MM.1S (cell line): ENCODE results near the gene HS1BP3.
A peak's percentile ranks its signal among the peaks of the same experiment; 100 is the strongest.

Source experiments
- DNase-seq: peaks from one replicate; pipeline ENCODE4 v3.0.0-alpha.2; 2015
- H2AFZ ChIP-seq: fragments of 300-600 bp; sonication (generic); 2 replicates; pipeline ENCODE4 v1.6.0; 2016; ENCODE audit warnings: antibody characterized with exemption, low read length
- H3F3A ChIP-seq: fragments of 300-600 bp; sonication (generic); 2 replicates; pipeline ENCODE4 v1.6.1; 2016; ENCODE audit warnings: mild to moderate bottlenecking, antibody characterized with exemption, low read length, moderate library complexity, mixed read lengths; ENCODE audit not compliant: insufficient read depth
- H3K27ac ChIP-seq: fragments of 300-600 bp; sonication (generic); 2 replicates; pipeline ENCODE4 v1.5.1; 2016; ENCODE audit warnings: mild to moderate bottlenecking, low read length
- H3K27me3 ChIP-seq: fragments of 300-600 bp; sonication (generic); replicated peaks from 2 replicates; pipeline ENCODE4 v1.6.0; 2016; ENCODE audit warnings: low read length; ENCODE audit not compliant: insufficient read depth
- H3K36me3 ChIP-seq: fragments of 300-600 bp; sonication (generic); replicated peaks from 2 replicates; pipeline ENCODE4 v1.6.1; 2016; ENCODE audit warnings: mild to moderate bottlenecking, low read length, mixed read lengths; ENCODE audit not compliant: insufficient read depth
- H3K4me1 ChIP-seq: fragments of 300-600 bp; sonication (generic); 2 replicates; pipeline ENCODE4 v1.6.1; 2016; ENCODE audit warnings: low read length, mixed read lengths
- H3K4me2 ChIP-seq: fragments of 300-600 bp; sonication (generic); 2 replicates; pipeline ENCODE4 v1.6.0; 2016; ENCODE audit warnings: low read depth, low read length
- H3K4me3 ChIP-seq: fragments of 300-600 bp; sonication (generic); 2 replicates; pipeline ENCODE4 v1.5.1; 2016; ENCODE audit warnings: low read length, mixed read lengths
- H3K79me2 ChIP-seq: fragments of 300-600 bp; sonication (generic); 2 replicates; pipeline ENCODE4 v1.6.1; 2016; ENCODE audit warnings: mixed run types, low read length, mixed read lengths
- H3K9ac ChIP-seq: fragments of 300-600 bp; sonication (generic); 2 replicates; pipeline ENCODE4 v1.6.1; 2016; ENCODE audit warnings: low read length, mixed read lengths
- H3K9me2 ChIP-seq: fragments of 300-600 bp; sonication (generic); replicated peaks from 2 replicates; pipeline ENCODE4 v1.6.1; 2016; ENCODE audit warnings: mild to moderate bottlenecking, low read length, mixed read lengths; ENCODE audit not compliant: insufficient read depth
- H3K9me3 ChIP-seq: fragments of 300-600 bp; sonication (generic); replicated peaks from 2 replicates; pipeline ENCODE4 v1.6.1; 2016; ENCODE audit warnings: mild to moderate bottlenecking, low read length, mixed read lengths; ENCODE audit not compliant: insufficient read depth
- H4K20me1 ChIP-seq: fragments of 300-600 bp; sonication (generic); 2 replicates; pipeline ENCODE4 v1.6.1; 2016; ENCODE audit warnings: mild to moderate bottlenecking, low read length, moderate library complexity, mixed read lengths; ENCODE audit not compliant: insufficient read depth
- CTCF ChIP-seq: fragments of 300-600 bp; sonication (generic); IDR thresholded peaks from 2 replicates; pipeline ENCODE4 v1.5.1; 2016; ENCODE audit warnings: antibody characterized with exemption, low read length, mixed read lengths
- EZH2 ChIP-seq: fragments of 300-600 bp; sonication (generic); optimal IDR thresholded peaks from 2 replicates; pipeline ENCODE3; 2017; ENCODE audit warnings: low read depth, mild to moderate bottlenecking, antibody characterized with exemption, low read length, mixed read lengths
- EZH2phosphoT487 ChIP-seq: fragments of 300-600 bp; sonication (generic); IDR thresholded peaks from 2 replicates; pipeline ENCODE4 v1.6.1; 2018; ENCODE audit warnings: antibody characterized with exemption, low read length

The HS1BP3 gene

DNA sequence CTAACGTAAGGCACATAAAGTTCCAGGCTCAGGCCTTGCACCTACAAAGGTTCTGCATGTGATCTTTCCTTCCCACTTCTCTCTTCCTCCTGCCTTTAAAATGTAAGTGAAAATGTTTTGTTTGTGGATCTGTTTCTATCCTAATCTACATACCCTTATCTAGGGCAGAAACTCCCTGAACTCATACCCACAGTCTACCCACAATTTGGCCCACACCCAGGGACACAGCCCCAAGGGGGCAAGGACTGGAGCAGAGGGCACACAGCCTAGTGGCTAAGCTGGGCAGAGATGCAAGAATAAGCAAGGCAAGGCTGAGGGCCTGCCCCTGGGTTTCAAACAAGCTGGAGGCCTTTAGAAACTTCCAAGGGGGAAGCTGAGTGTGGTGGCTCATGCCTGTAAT, 71.0 kb downstream of the HS1BP3 start:
- no peaks in the 10 kb centered on the region for H3K27me3 ChIP-seq
- no peak overlapping the region for H2AFZ ChIP-seq
- peaks cover 38% of the 10 kb centered on the region for H3K4me1 ChIP-seq
- H3K9ac ChIP-seq = no peak overlapping the region
- no peaks in the 10 kb centered on the region for H3K9me2 ChIP-seq
- H3K9me3 ChIP-seq = no peaks in the 10 kb centered on the region
- no peaks in the 10 kb centered on the region for H3K79me2 ChIP-seq
- H3F3A ChIP-seq = peaks cover 6% of the 10 kb centered on the region; the same call in 1 of the 2 replicates
- H3K4me3 ChIP-seq = no peak overlapping the region
- no peak for TF ChIP-seq EZH2
- TF ChIP-seq CTCF = no peak
- TF ChIP-seq EZH2phosphoT487 = no peak
- DNase-seq = no peak
- H4K20me1 ChIP-seq = no peaks in the 10 kb centered on the region
- H3K4me2 ChIP-seq = no peak overlapping the region
- no peaks in the 10 kb centered on the region for H3K36me3 ChIP-seq
- no peak overlapping the region for H3K27ac ChIP-seq

DNA sequence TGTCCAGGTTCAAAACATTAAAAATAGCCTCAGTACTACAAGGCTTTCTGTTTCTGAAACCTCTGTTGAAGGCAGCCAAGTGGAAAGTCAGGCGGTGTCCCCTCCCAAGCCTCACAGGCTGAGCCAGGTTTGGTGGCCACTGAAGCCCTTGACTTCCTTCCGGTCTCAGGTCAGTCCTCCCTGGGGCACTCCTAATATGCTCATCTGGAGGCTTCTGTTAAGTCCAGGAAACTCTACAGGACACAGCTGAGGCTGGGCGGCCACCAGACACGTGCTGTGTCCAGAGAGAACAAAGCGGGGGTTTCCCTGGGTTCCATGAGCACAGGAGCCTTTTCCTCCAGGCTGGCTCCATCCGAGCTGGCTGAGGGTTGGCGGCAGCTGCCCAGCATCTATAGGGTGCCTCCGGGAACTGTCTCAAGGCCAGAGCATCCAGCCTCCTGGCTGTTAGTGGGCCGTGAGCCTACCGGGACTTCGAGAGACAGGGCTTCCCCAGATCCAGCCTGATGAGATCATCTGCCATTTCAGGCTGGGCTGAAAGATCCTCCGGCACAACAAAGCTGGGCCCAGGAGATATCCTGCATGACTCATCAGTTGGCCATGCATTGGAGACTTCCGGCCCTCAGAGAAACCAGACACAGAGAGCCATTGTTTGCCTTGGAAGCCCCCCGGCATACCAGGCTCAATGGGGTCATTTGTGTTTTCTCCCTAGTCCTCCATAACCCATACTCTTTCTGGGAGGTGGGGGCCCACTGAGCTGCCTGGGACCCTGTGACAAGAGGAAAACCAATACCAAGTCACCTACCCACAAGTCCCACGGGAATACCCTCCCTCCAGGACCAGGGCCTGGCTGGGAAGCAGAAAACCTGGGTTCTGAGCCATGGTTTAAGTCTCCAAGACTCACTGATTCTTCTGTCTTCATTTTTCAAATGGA, 71.7 kb downstream of the HS1BP3 start:
- Histone ChIP-seq H4K20me1 (no peaks in the 10 kb centered on the region), H3K9ac (no peak overlapping the region), H2AFZ (peak overlapping the region; percentile 22; the same call in 1 of the 2 replicates), H3K27me3 (no peaks in the 10 kb centered on the region), H3K4me2 (peak overlapping the region; percentile 40; the same call in 1 of the 2 replicates), H3K36me3 (no peaks in the 10 kb centered on the region), H3K4me3 (no peak overlapping the region), H3F3A (peaks cover 6% of the 10 kb centered on the region; the same call in 1 of the 2 replicates), H3K79me2 (no peaks in the 10 kb centered on the region), H3K27ac (peak overlapping the region; percentile 36; the same call in 1 of the 2 replicates), H3K9me3 (no peaks in the 10 kb centered on the region), H3K9me2 (no peaks in the 10 kb centered on the region), H3K4me1 (peaks cover 38% of the 10 kb centered on the region)
- no peak for TF ChIP-seq EZH2phosphoT487
- no peak for TF ChIP-seq CTCF
- no peak for TF ChIP-seq EZH2
- DNase-seq = peak; percentile 15

GRCh38 chr2:20578266-20578894, 72.5 kb downstream of the HS1BP3 start:
- DNase-seq = no peak
- Histone ChIP-seq H4K20me1 (no peaks in the 10 kb centered on the region), H3K9ac (no peak overlapping the region), H3F3A (peaks cover 6% of the 10 kb centered on the region; the same call in 1 of the 2 replicates), H3K4me2 (peak overlapping the region; percentile 40; the same call in 1 of the 2 replicates), H3K4me1 (peaks cover 38% of the 10 kb centered on the region), H3K27me3 (no peaks in the 10 kb centered on the region), H3K4me3 (no peak overlapping the region), H3K36me3 (no peaks in the 10 kb centered on the region), H3K79me2 (no peaks in the 10 kb centered on the region), H3K9me3 (no peaks in the 10 kb centered on the region), H2AFZ (peak overlapping the region; percentile 22; the same call in 1 of the 2 replicates), H3K9me2 (no peaks in the 10 kb centered on the region), H3K27ac (peak overlapping the region; percentile 36; the same call in 1 of the 2 replicates)
- TF ChIP-seq EZH2phosphoT487 (no peak), EZH2 (no peak), CTCF (no peak)
